Tibial artery (tissue), 4 donors: Measurements from ENCODE around the gene AQP12A.

ENCODE experiments used
- DNase-seq, 2 donors: peaks; one replicate each; pipeline ENCODE4 v3.0.0-alpha.2; 2019
- H3K27ac ChIP-seq, 2 donors: fragments of 200-600 bp; sonication (generic) in 1 of 2; 1 replicate in 1 of 2; 2 replicates in 1 of 2; pipeline ENCODE4 v1.5.1; 2018 to 2019; ENCODE audit warnings: mild to moderate bottlenecking in 1 of 2
- H3K27me3 ChIP-seq, 2 donors: fragments of 200-600 bp; sonication (generic) in 1 of 2; one replicate each; pipeline versions ENCODE4 v1.5.1 to v1.6.0; 2016 to 2019
- H3K36me3 ChIP-seq, 3 donors: fragments of 200-600 bp; sonication (generic) in 2 of 3; one replicate each; pipeline ENCODE4 v1.5.1; 2016 to 2019; ENCODE audit warnings: mild to moderate bottlenecking in 2 of 3
- H3K4me1 ChIP-seq, 4 donors: fragments of 200-600 bp; sonication (generic) in 2 of 4; 1 replicate in 3 of 4; 2 replicates in 1 of 4; pipeline ENCODE4 v1.5.1; 2016 to 2019
- H3K4me3 ChIP-seq, 2 donors: fragments of 200-600 bp; sonication (generic) in 1 of 2; 1 replicate in 1 of 2; 2 replicates in 1 of 2; pipeline ENCODE4 v1.5.1; 2018 to 2019; ENCODE audit warnings: mild to moderate bottlenecking in 2 of 2
- H3K9me3 ChIP-seq, 3 donors: fragments of 200-600 bp; sonication (generic) in 1 of 3; one replicate each; pipeline ENCODE4 v1.5.1; 2016 to 2019
- CTCF ChIP-seq, 2 experiments: fragments of 200-600 bp in 1 of 2; fragments of 450-650 bp in 1 of 2; IDR thresholded peaks; one replicate each; pipeline ENCODE4 v1.5.1; 2017 to 2019; ENCODE audit warnings: antibody characterized with exemption in 2 of 2, mild to moderate bottlenecking in 1 of 2, moderate library complexity in 1 of 2
- intact Hi-C: fragments of 100-400 bp; cut with DNase I; formaldehyde crosslinking; loops from one replicate; pipeline ENCODE4 v1.15.0; 2023; ENCODE audit warnings: low total_unique reads

The AQP12A gene

DNA sequence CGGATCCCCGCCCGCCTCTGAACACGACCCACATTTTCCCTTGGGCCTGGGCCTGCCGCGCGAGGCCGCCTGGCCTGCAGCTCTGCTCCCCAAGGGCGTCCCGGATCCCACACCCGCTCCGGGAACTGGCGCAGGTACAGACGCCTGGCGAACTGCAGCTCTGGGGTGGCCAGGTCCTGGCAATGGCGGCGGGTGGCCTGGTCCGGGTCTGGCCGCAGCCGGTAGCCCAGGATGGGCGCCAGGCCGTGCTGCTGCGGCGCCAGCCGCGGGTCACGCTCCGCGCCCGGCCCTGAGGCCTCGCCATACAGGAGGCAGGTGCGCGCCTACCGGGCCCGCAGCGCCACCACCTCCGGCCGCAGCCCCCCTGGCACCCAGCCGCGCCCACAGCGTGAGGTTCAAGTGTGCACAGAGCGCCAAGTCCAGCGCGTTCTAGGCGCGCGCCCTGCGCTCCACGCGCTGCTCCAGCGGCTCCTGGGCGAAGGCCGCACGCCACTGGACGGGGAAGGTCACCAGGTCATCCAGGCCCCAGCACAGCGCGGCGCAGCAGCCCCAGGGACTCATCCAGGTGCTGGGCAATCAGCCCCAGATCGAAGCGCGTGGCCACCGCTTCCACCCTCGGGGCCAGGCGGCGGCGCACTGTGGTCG is 9.5 kb downstream of the AQP12A start:
- TF ChIP-seq CTCF (IDR thresholded peaks at IDR 0.05), result no peak
- Histone ChIP-seq H3K4me1 (no peaks in the 10 kb centered on the region), H3K9me3 (no peaks in the 10 kb centered on the region), H3K27me3 (peaks cover 0 to 45% of the 10 kb centered on the region in 2 donors), H3K27ac (no peak overlapping the region), H3K36me3 (no peaks in the 10 kb centered on the region), H3K4me3 (no peak overlapping the region)
- DNase-seq, result peak in 1 of 2 donors; percentile 9
- intact Hi-C loops, result loop anchor here (10.0 kb wide), 1 partner anchor 176 kb away; no protein-coding TSS in a partner anchor

GRCh38 chr2:240701736-240702639 is 10.3 kb downstream of the AQP12A start:
- Histone ChIP-seq H3K4me3 (no peak overlapping the region), H3K27ac (no peak overlapping the region), H3K27me3 (peaks cover 0 to 45% of the 10 kb centered on the region in 2 donors), H3K9me3 (no peaks in the 10 kb centered on the region), H3K36me3 (no peaks in the 10 kb centered on the region), H3K4me1 (no peaks in the 10 kb centered on the region)
- no peak for TF ChIP-seq CTCF (IDR thresholded peaks at IDR 0.05)
- DNase-seq, result peak in 1 of 2 donors; percentile 17
- intact Hi-C loops, result loop anchor here (10.0 kb wide), 1 partner anchor 177 kb away; no protein-coding TSS in a partner anchor

DNA sequence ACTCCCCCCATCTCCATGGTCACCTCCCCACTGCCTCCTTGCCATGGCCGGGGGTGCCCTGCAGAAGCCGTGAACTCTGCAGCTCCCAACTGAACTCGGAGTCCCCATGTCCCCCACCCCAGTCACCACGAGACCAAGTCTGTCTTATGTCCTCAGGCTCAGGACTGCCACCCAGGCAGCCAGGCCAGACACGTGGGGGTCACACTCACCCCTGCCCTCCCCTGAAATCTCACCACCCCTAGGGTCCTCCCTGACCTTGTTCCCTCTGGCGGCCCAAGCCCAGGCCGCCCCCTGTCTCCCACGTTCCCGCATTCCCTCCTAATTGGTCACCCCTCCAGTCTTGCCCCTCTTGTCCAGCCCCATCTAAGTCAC is 11.0 kb downstream of the AQP12A start:
- no peak for TF ChIP-seq CTCF (IDR thresholded peaks at IDR 0.05)
- Histone ChIP-seq H3K9me3 (no peaks in the 10 kb centered on the region), H3K4me3 (no peak overlapping the region), H3K27me3 (peaks cover 0 to 48% of the 10 kb centered on the region in 2 donors), H3K4me1 (no peaks in the 10 kb centered on the region), H3K27ac (no peak overlapping the region), H3K36me3 (no peaks in the 10 kb centered on the region)
- intact Hi-C loops, result loop anchor here (10.0 kb wide), 1 partner anchor 178 kb away; no protein-coding TSS in a partner anchor
- no peak for DNase-seq

DNA sequence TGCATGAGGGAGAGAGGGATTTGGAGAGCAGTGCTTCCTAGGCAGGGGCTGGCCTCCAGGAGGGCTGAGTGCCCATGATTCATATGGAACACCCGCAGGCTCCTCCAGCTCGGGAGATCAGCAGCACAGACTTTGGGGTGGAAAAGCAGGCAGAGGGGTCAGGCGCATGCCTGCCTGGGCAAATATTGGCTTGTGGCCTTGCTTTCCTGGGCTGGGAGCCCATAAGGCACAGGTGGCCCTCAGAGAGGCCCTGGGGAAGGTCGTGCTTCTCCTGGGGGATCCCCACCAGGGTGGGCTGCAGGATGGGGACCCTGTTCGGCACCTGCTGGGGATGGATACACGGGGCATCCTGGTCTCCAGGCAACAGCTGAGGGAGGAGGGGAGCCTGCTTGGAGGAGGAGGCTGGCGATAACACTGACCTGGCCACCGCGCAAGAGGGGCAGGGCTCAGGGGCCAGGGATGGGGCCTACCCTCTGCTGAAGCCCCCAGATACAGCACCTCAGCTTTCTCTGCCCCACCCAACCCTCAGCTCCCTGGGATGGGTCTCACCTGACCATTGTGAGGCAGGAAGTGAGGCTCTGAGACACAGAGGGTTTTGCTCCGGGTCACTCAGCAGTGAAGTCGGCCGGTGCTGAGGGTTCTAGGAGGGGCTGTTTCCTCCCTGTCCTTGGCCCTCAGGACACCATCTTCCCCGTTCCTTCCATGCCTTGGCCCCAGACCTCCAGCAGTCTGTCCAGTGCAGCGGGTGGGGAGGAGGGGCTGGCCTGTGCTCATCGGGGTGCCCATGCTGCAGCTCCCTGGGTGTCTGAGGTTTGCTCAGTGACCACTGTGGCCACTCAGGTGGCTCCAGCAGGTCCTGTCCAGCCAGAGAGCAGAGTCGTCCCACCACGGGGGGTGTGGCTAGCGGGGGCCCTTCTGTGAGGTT is 12.0 kb downstream of the AQP12A start:
- intact Hi-C loops, result loop anchor here (10.0 kb wide), 1 partner anchor 179 kb away; no protein-coding TSS in a partner anchor
- Histone ChIP-seq H3K4me1 (no peaks in the 10 kb centered on the region), H3K36me3 (no peaks in the 10 kb centered on the region), H3K27me3 (peaks cover 0 to 52% of the 10 kb centered on the region in 2 donors), H3K27ac (no peak overlapping the region), H3K9me3 (no peaks in the 10 kb centered on the region), H3K4me3 (no peak overlapping the region)
- no peak for DNase-seq
- TF ChIP-seq CTCF (IDR thresholded peaks at IDR 0.05), result no peak

DNA sequence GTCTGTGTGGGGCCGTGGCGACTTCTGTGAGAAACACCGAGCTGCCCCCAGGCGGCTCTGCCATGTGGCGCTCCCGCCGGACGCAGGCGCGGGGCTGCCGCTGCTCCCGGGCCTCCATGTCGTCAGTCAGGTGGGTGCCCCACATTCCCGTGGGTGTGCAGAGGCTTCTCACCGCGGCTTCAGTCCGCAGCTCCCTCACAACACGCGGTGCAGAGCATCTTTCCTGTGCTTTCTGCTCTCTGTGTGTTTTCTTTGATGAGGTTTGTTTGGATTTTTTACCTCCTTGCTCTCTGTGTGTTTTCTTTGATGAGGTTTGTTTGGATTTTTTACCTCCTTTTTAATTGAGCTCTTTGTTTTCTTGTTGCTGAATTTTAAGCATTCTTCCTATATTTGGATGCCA is 13.0 kb downstream of the AQP12A start:
- intact Hi-C loops, result loop anchor here (10.0 kb wide), 1 partner anchor 180 kb away; no protein-coding TSS in a partner anchor

More for the DNA sequence above, 13.0 kb downstream of the AQP12A start:
- Histone ChIP-seq H3K27me3 (peaks cover 0 to 54% of the 10 kb centered on the region in 2 donors), H3K27ac (no peak overlapping the region), H3K4me1 (no peaks in the 10 kb centered on the region), H3K4me3 (no peak overlapping the region), H3K36me3 (no peaks in the 10 kb centered on the region), H3K9me3 (no peaks in the 10 kb centered on the region)
- DNase-seq, result no peak
- no peak for TF ChIP-seq CTCF (IDR thresholded peaks at IDR 0.05)
